Hepatocyte (in vitro differentiated cells): ENCODE measurements around the gene ABHD16A.

Experiments used
- CTCF ChIP-seq: fragments of 200-600 bp; sonication (generic); IDR thresholded peaks from 2 replicates; pipeline ENCODE4 v1.5.1; 2016; ENCODE audit warnings: antibody characterized with exemption, mild to moderate bottlenecking; ENCODE audit not compliant: poor library complexity
- EZH2 ChIP-seq: fragments of 200-600 bp; sonication (generic); IDR thresholded peaks from 2 replicates; pipeline ENCODE4 v1.6.1; 2016; ENCODE audit warnings: antibody characterized with exemption, mild to moderate bottlenecking, borderline replicate concordance

- TF ChIP-seq CTCF (no peak), EZH2 (no peak)
Measured at GRCh38 chr6:31706599-31706998, 3.5 kb upstream of the ABHD16A start, which contains the start of gene LY6G6F.
